Neutrophil (primary cell): Measurements from ENCODE around the gene METRNL.
"Not testable (repeated sequence)": the region's sequence is repeated elsewhere in the genome, so short reads cannot be mapped to it uniquely, and the experiment has no call there.

Source experiments
- H3K27ac ChIP-seq: fragments of 200-600 bp; sonication (generic); 2 replicates; pipeline ENCODE4 v1.5.1; 2016; ENCODE audit warnings: mild to moderate bottlenecking, moderate library complexity
- H3K27me3 ChIP-seq: fragments of 200-600 bp; sonication (generic); 2 replicates; pipeline ENCODE4 v1.6.0; 2016; ENCODE audit warnings: mild to moderate bottlenecking
- H3K36me3 ChIP-seq: fragments of 200-600 bp; sonication (generic); 2 replicates; pipeline ENCODE4 v1.5.1; 2017
- H3K4me1 ChIP-seq, 2 experiments: fragments of 200-600 bp in 1 of 2; sonication (generic) in 1 of 2; 1 replicate in 1 of 2; 2 replicates in 1 of 2; pipeline versions ENCODE4 v1.5.1 to v1.6.1; 2013 to 2016; ENCODE audit warnings: low read depth in 1 of 2, low read length in 1 of 2, mild to moderate bottlenecking in 1 of 2, moderate library complexity in 1 of 2; ENCODE audit not compliant: control insufficient read depth in 1 of 2, insufficient read depth in 1 of 2
- H3K4me3 ChIP-seq, 2 experiments: fragments of 200-600 bp in 1 of 2; sonication (generic) in 1 of 2; 1 replicate in 1 of 2; 2 replicates in 1 of 2; pipeline ENCODE4 v1.5.1; 2013 to 2016; ENCODE audit warnings: low read depth in 1 of 2, low read length in 1 of 2, mild to moderate bottlenecking in 1 of 2, moderate library complexity in 1 of 2
- H3K9me3 ChIP-seq: fragments of 200-600 bp; sonication (generic); 2 replicates; pipeline ENCODE4 v1.5.1; 2016
- CTCF ChIP-seq: fragments of 200-600 bp; sonication (generic); IDR thresholded peaks from 2 replicates; pipeline ENCODE4 v1.5.1; 2016; ENCODE audit warnings: antibody characterized with exemption

The METRNL gene

GRCh38 chr17:83116783-83117555, 37.6 kb downstream of the METRNL start:
- no peak for TF ChIP-seq CTCF
- Histone ChIP-seq H3K36me3 (no peaks in the 10 kb centered on the region), H3K27me3 (peaks cover 24% of the 10 kb centered on the region)

GRCh38 chr17:83117583-83117982, 38.2 kb downstream of the METRNL start:
- no peaks in the 10 kb centered on the region for H3K9me3 ChIP-seq
- peaks cover 22 to 25% of the 10 kb centered on the region in 2 experiments for H3K4me1 ChIP-seq
- no peaks in the 10 kb centered on the region for H3K36me3 ChIP-seq
- no peak overlapping the region for H3K27ac ChIP-seq
- H3K27me3 ChIP-seq, result peaks cover 30% of the 10 kb centered on the region
- no peak overlapping the region for H3K4me3 ChIP-seq
- TF ChIP-seq CTCF, result no peak

More at GRCh38 chr17:83116783-83117555, 37.6 kb downstream of the METRNL start:
- Histone ChIP-seq H3K4me1 (peaks cover 19 to 21% of the 10 kb centered on the region in 2 experiments), H3K9me3 (no peaks in the 10 kb centered on the region), H3K27ac (no peak overlapping the region), H3K4me3 (no peak overlapping the region)

- H3K27ac ChIP-seq, result no peak overlapping the region
- no peaks in the 10 kb centered on the region for H3K36me3 ChIP-seq
- H3K27me3 ChIP-seq, result peaks cover 36% of the 10 kb centered on the region
- no peaks in the 10 kb centered on the region for H3K9me3 ChIP-seq
- H3K4me3 ChIP-seq, result no peak overlapping the region
- peaks cover 22 to 25% of the 10 kb centered on the region in 2 experiments for H3K4me1 ChIP-seq
- no peak for TF ChIP-seq CTCF
These were observed 38.8 kb downstream of the METRNL start for GRCh38 chr17:83118071-83118841.

GRCh38 chr17:83119987-83120864, 40.8 kb downstream of the METRNL start:
- no peaks in the 10 kb centered on the region for H3K36me3 ChIP-seq
- H3K4me3 ChIP-seq, result peak overlapping the region; percentile 54 to 57
- no peaks in the 10 kb centered on the region for H3K9me3 ChIP-seq

GRCh38 chr17:83121473-83121872, 42.1 kb downstream of the METRNL start:
- H3K9me3 ChIP-seq, H3K36me3 ChIP-seq, H3K27ac ChIP-seq, H3K4me3 ChIP-seq: not testable (repeated sequence)
- H3K4me1 ChIP-seq, result peaks cover 40 to 43% of the 10 kb centered on the region in 2 experiments
- H3K27me3 ChIP-seq, result peaks cover 58% of the 10 kb centered on the region

More at GRCh38 chr17:83119987-83120864, 40.8 kb downstream of the METRNL start:
- Histone ChIP-seq H3K27ac (peak overlapping the region; percentile 82), H3K27me3 (peaks cover 54% of the 10 kb centered on the region), H3K4me1 (peaks cover 31% of the 10 kb centered on the region in 2 experiments)
- TF ChIP-seq CTCF, result peak; percentile 38
